Esophagus muscularis mucosa (tissue), 4 donors: ENCODE results near the gene ITGB6. TPM values are rescaled to one million over a fixed set of nuclear protein-coding genes. Genes with fewer than 3 reads are reported as not detected.

Source experiments
- DNase-seq: peaks from one replicate; pipeline ENCODE4 v3.0.0-alpha.2; 2017; ENCODE audit errors: extremely low spot score
- H3K27ac ChIP-seq, 4 donors: fragments of 200-600 bp; sonication (generic); replicated peaks in 1 of 4; 1 replicate in 3 of 4; 2 replicates in 1 of 4; pipeline ENCODE4 v1.5.1; 2016 to 2019; ENCODE audit warnings: mild to moderate bottlenecking in 1 of 4
- H3K27me3 ChIP-seq, 4 donors: fragments of 200-600 bp; sonication (generic); one replicate each; pipeline versions ENCODE4 v1.5.1 to v1.6.0; 2016 to 2019
- H3K36me3 ChIP-seq, 4 donors: fragments of 200-600 bp; sonication (generic); one replicate each; pipeline ENCODE4 v1.5.1; 2016 to 2019
- H3K4me1 ChIP-seq, 4 donors: fragments of 200-600 bp; sonication (generic); one replicate each; pipeline ENCODE4 v1.5.1; 2016 to 2019
- H3K4me3 ChIP-seq, 4 donors: fragments of 200-600 bp; sonication (generic); 1 replicate in 2 of 4; 2 replicates in 2 of 4; pipeline ENCODE4 v1.5.1; 2016 to 2019; ENCODE audit warnings: mild to moderate bottlenecking in 4 of 4, moderate library complexity in 1 of 4
- H3K9me3 ChIP-seq, 4 donors: fragments of 200-600 bp; sonication (generic); 1 replicate in 3 of 4; 2 replicates in 1 of 4; pipeline ENCODE4 v1.5.1; 2016 to 2019
- CTCF ChIP-seq, 3 experiments: fragments of 200-600 bp in 2 of 3; fragments of 450-650 bp in 1 of 3; sonication (generic) in 2 of 3; IDR thresholded peaks; one replicate each; pipeline ENCODE4 v1.5.1; 2017 to 2019; ENCODE audit warnings: antibody characterized with exemption in 3 of 3, mild to moderate bottlenecking in 2 of 3, moderate library complexity in 1 of 3
- EP300 ChIP-seq: sonication (generic); formaldehyde crosslinking; IDR thresholded peaks from one replicate; pipeline ENCODE4 v1.6.1; 2017; ENCODE audit warnings: antibody characterized with exemption
- POLR2A ChIP-seq: fragments of 450-650 bp; IDR thresholded peaks from one replicate; pipeline ENCODE4 v1.6.1; 2017; ENCODE audit warnings: antibody characterized with exemption, moderate library complexity, mild to moderate bottlenecking, low read depth
- POLR2AphosphoS5 ChIP-seq, 2 donors: sonication (generic); formaldehyde crosslinking; IDR thresholded peaks; one replicate each; pipeline ENCODE4 v1.6.1; 2017; ENCODE audit warnings: antibody characterized with exemption in 2 of 2
- WGBS: methylation state at CpG from one replicate; pipeline ENCODE4 v1.1.5; 2018; 5-methylcytosine and 5-hydroxymethylcytosine counted together
- intact Hi-C: fragments of 100-400 bp; cut with DNase I; formaldehyde crosslinking; loops from one replicate; pipeline ENCODE4 v1.15.1; 2023
- total RNA-seq, 4 donors: library from RNA; depleted of rRNA; stranded (reverse); fragments of >200 nt; gene quantifications; one replicate each; pipeline versions ENCODE4 v1.1.0 to v1.2.1, GENCODE V29; 2016

Gene ITGB6
- total RNA-seq, 4 donors from 2014 or later: 0.17 to 3.4 TPM; not detected in 2

GRCh38 chr2:160141912-160142311 lies 58.2 kb downstream of the ITGB6 start:
- Histone ChIP-seq H3K27me3 (no peaks in the 10 kb centered on the region), H3K9me3 (no peaks in the 10 kb centered on the region), H3K4me3 (no peak overlapping the region), H3K4me1 (no peaks in the 10 kb centered on the region), H3K36me3 (no peaks in the 10 kb centered on the region), H3K27ac (no peak overlapping the region)
- intact Hi-C loops: no loop called here
- no peak for TF ChIP-seq EP300
- 78% methylated on average over 3 of the region's 3 CpGs for WGBS
- DNase-seq: no peak

- Histone ChIP-seq H3K36me3 (no peaks in the 10 kb centered on the region), H3K27me3 (no peaks in the 10 kb centered on the region), H3K4me1 (no peaks in the 10 kb centered on the region), H3K27ac (no peak overlapping the region), H3K9me3 (no peaks in the 10 kb centered on the region), H3K4me3 (no peak overlapping the region)
- no peak for DNase-seq
- no peak for TF ChIP-seq EP300
- no peak for TF ChIP-seq POLR2A
- TF ChIP-seq POLR2AphosphoS5 (IDR thresholded peaks at IDR 0.05): no peak
- no peak for TF ChIP-seq CTCF (IDR thresholded peaks at IDR 0.05)
- intact Hi-C loops: no loop called here
- WGBS: 81% methylated on average over 4 of the region's 4 CpGs
These were observed 58.7 kb downstream of the ITGB6 start for GRCh38 chr2:160141419-160141818.

- H3K36me3 ChIP-seq: no peaks in the 10 kb centered on the region
- H3K4me1 ChIP-seq: no peaks in the 10 kb centered on the region
- no peaks in the 10 kb centered on the region for H3K27me3 ChIP-seq
- intact Hi-C loops: no loop called here
- 74% methylated on average over 4 of the region's 4 CpGs for WGBS
- no peak overlapping the region for H3K4me3 ChIP-seq
- DNase-seq: no peak
- no peaks in the 10 kb centered on the region for H3K9me3 ChIP-seq
- TF ChIP-seq EP300 (no peak), POLR2AphosphoS5 (IDR thresholded peaks at IDR 0.05) (no peak), CTCF (IDR thresholded peaks at IDR 0.05) (no peak), POLR2A (no peak)
- no peak overlapping the region for H3K27ac ChIP-seq
These were observed 59.6 kb downstream of the ITGB6 start for GRCh38 chr2:160140471-160140870.

- no peaks in the 10 kb centered on the region for H3K36me3 ChIP-seq
- intact Hi-C loops: no loop called here
- 88% methylated on average over 1 of the region's 1 CpG for WGBS
- no peak for DNase-seq
- no peaks in the 10 kb centered on the region for H3K27me3 ChIP-seq
- H3K4me1 ChIP-seq: no peaks in the 10 kb centered on the region
- H3K27ac ChIP-seq: no peak overlapping the region
- no peak overlapping the region for H3K4me3 ChIP-seq
- TF ChIP-seq CTCF (IDR thresholded peaks at IDR 0.05): no peak
- no peaks in the 10 kb centered on the region for H3K9me3 ChIP-seq
These were observed 60.1 kb downstream of the ITGB6 start for GRCh38 chr2:160139991-160140390.

GRCh38 chr2:160139350-160139749 lies 60.7 kb downstream of the ITGB6 start:
- DNase-seq: no peak
- H3K27me3 ChIP-seq: no peaks in the 10 kb centered on the region
- no peaks in the 10 kb centered on the region for H3K4me1 ChIP-seq
- H3K27ac ChIP-seq: no peak overlapping the region
- H3K36me3 ChIP-seq: no peaks in the 10 kb centered on the region
- H3K9me3 ChIP-seq: no peaks in the 10 kb centered on the region
- intact Hi-C loops: no loop called here
- H3K4me3 ChIP-seq: no peak overlapping the region
- TF ChIP-seq EP300 (no peak), CTCF (IDR thresholded peaks at IDR 0.05) (no peak), POLR2AphosphoS5 (IDR thresholded peaks at IDR 0.05) (no peak), POLR2A (no peak)
